Adrenal gland (tissue), 5 donors: Measurements from ENCODE around the gene RPS6KC1.

Experiments used
- CTCF ChIP-seq, 6 experiments: fragments of 450-650 bp in 4 of 6; fragments of 200-600 bp in 2 of 6; sonication (generic) in 1 of 6; IDR thresholded peaks; 1 replicate in 5 of 6; 2 replicates in 1 of 6; pipeline versions ENCODE4 v1.5.1 to v1.8.0; 2016 to 2021; ENCODE audit warnings: antibody characterized with exemption in 6 of 6, mild to moderate bottlenecking in 2 of 6, moderate library complexity in 1 of 6
- POLR2A ChIP-seq, 2 donors: fragments of 450-650 bp; IDR thresholded peaks; one replicate each; pipeline ENCODE4 v1.6.1; 2017; ENCODE audit warnings: antibody characterized with exemption in 2 of 2, mild to moderate bottlenecking in 2 of 2, moderate library complexity in 1 of 2
- donor health status: DM: no; HTN: no; CAD: no.

- TF ChIP-seq CTCF (IDR thresholded peaks at IDR 0.05): no peak
- no peak for TF ChIP-seq POLR2A (IDR thresholded peaks at IDR 0.05)
Observed at GRCh38 chr1:213291526-213291925, 240.5 kb downstream of the RPS6KC1 start.
